HG03196 (cell line): ENCODE data around the gene GRIK5.

Experiments
- ATAC-seq: cut with Tn5 transposase; IDR thresholded peaks from one replicate; pipeline ENCODE4 v1.9.1; 2021; ENCODE audit not compliant: unreplicated experiment

Gene GRIK5

GRCh38 chr19:42096255-42096837 lies 26.3 kb upstream of the GRIK5 start:
- ATAC-seq, result no peak

- no peak for ATAC-seq
Measured at GRCh38 chr19:42095814-42096230, 25.8 kb upstream of the GRIK5 start.

GRCh38 chr19:42095142-42095813 lies 25.3 kb upstream of the GRIK5 start:
- no peak for ATAC-seq

- no peak for ATAC-seq
Measured at GRCh38 chr19:42093926-42094325, 23.9 kb upstream of the GRIK5 start.

- no peak for ATAC-seq
Measured at GRCh38 chr19:42093505-42093904, 23.5 kb upstream of the GRIK5 start.

GRCh38 chr19:42092350-42092749 lies 22.3 kb upstream of the GRIK5 start:
- ATAC-seq, result no peak

- ATAC-seq, result no peak
Measured at GRCh38 chr19:42091742-42092141, 21.7 kb upstream of the GRIK5 start.

GRCh38 chr19:42091300-42091699 lies 21.3 kb upstream of the GRIK5 start:
- no peak for ATAC-seq

- no peak for ATAC-seq
Measured at GRCh38 chr19:42090672-42091071, 20.7 kb upstream of the GRIK5 start.

GRCh38 chr19:42089772-42090171 lies 19.8 kb upstream of the GRIK5 start:
- ATAC-seq, result no peak

- ATAC-seq, result no peak
Measured at GRCh38 chr19:42089191-42089750, 19.3 kb upstream of the GRIK5 start.

GRCh38 chr19:42088471-42089190 lies 18.6 kb upstream of the GRIK5 start:
- no peak for ATAC-seq

- ATAC-seq, result no peak
Measured at GRCh38 chr19:42086770-42087550, 17.0 kb upstream of the GRIK5 start.

GRCh38 chr19:42086188-42086736 lies 16.3 kb upstream of the GRIK5 start:
- ATAC-seq, result no peak

GRCh38 chr19:42083537-42083936 lies 13.5 kb upstream of the GRIK5 start:
- no peak for ATAC-seq

- no peak for ATAC-seq
Measured at GRCh38 chr19:42081584-42082203, 11.7 kb upstream of the GRIK5 start.

- no peak for ATAC-seq
Measured at GRCh38 chr19:42080764-42081375, 10.9 kb upstream of the GRIK5 start.

- ATAC-seq, result no peak
Measured at GRCh38 chr19:42079886-42080763, 10.1 kb upstream of the GRIK5 start.

- no peak for ATAC-seq
Measured at GRCh38 chr19:42079276-42079669, 9.3 kb upstream of the GRIK5 start.
